RWPE2 (cell line): Measurements from ENCODE around the gene PSEN1.

Experiments used
- ATAC-seq: fragments of 200-7000 bp; cut with Tn5 transposase; 3 replicates; pipeline ENCODE4 v1.9.1; 2021; ENCODE audit warnings: low read depth
- DNase-seq: peaks from one replicate; pipeline ENCODE4 v3.0.0-alpha.2; 2020; ENCODE audit warnings: low spot score
- H3K27ac ChIP-seq: fragments of 450-650 bp; 2 replicates; pipeline ENCODE4 v1.5.1; 2017; ENCODE audit warnings: mild to moderate bottlenecking; ENCODE audit not compliant: poor library complexity, severe bottlenecking
- H3K27me3 ChIP-seq: fragments of 250-450 bp; sonication (Bioruptor Pico); 2 replicates; pipeline ENCODE4 v1.5.1; 2021; ENCODE audit warnings: mild to moderate bottlenecking, moderate library complexity; ENCODE audit not compliant: insufficient read depth, poor library complexity, severe bottlenecking
- H3K36me3 ChIP-seq: fragments of 250-450 bp; sonication (Bioruptor Pico); 2 replicates; pipeline ENCODE4 v1.5.1; 2020; ENCODE audit warnings: low read depth, mild to moderate bottlenecking, moderate library complexity
- H3K4me1 ChIP-seq: fragments of 250-450 bp; sonication (Bioruptor Pico); 2 replicates; pipeline ENCODE4 v1.5.1; 2021; ENCODE audit warnings: mild to moderate bottlenecking, moderate library complexity; ENCODE audit not compliant: insufficient read depth, poor library complexity, severe bottlenecking
- H3K4me3 ChIP-seq: fragments of 250-450 bp; sonication (Bioruptor Pico); 2 replicates; pipeline ENCODE4 v1.5.1; 2021; ENCODE audit warnings: mild to moderate bottlenecking, moderate library complexity; ENCODE audit not compliant: severe bottlenecking
- H3K9me3 ChIP-seq: fragments of 250-450 bp; sonication (Bioruptor Pico); 2 replicates; pipeline ENCODE4 v1.5.1; 2021; ENCODE audit warnings: mild to moderate bottlenecking, moderate library complexity; ENCODE audit not compliant: severe bottlenecking
- CTCF ChIP-seq: fragments of 450-650 bp; IDR thresholded peaks from one replicate; pipeline ENCODE4 v1.5.1; 2017; ENCODE audit warnings: mild to moderate bottlenecking, moderate library complexity; ENCODE audit not compliant: poor library complexity, severe bottlenecking

The PSEN1 gene

GRCh38 chr14:73250781-73251500, 114.6 kb downstream of the PSEN1 start:
- no peak for TF ChIP-seq CTCF
- DNase-seq (peak; percentile 75), ATAC-seq (no peak)
- Histone ChIP-seq H3K36me3 (no peaks in the 10 kb centered on the region), H3K4me3 (no peak overlapping the region), H3K4me1 (peaks cover 6% of the 10 kb centered on the region), H3K27me3 (no peaks in the 10 kb centered on the region), H3K27ac (no peak overlapping the region), H3K9me3 (no peaks in the 10 kb centered on the region)

GRCh38 chr14:73251516-73252215, 115.4 kb downstream of the PSEN1 start:
- H3K27me3 ChIP-seq, result no peaks in the 10 kb centered on the region
- H3K4me1 ChIP-seq, result peaks cover 6% of the 10 kb centered on the region
- no peak for ATAC-seq
- no peak for TF ChIP-seq CTCF
- DNase-seq, result peak; percentile 72
- H3K9me3 ChIP-seq, result no peaks in the 10 kb centered on the region
- H3K27ac ChIP-seq, result no peak overlapping the region
- no peak overlapping the region for H3K4me3 ChIP-seq
- H3K36me3 ChIP-seq, result no peaks in the 10 kb centered on the region

- ATAC-seq, result no peak
- H3K36me3 ChIP-seq, result no peaks in the 10 kb centered on the region
- no peaks in the 10 kb centered on the region for H3K27me3 ChIP-seq
- DNase-seq, result peak; percentile 78
- H3K4me3 ChIP-seq, result no peak overlapping the region
- H3K9me3 ChIP-seq, result no peaks in the 10 kb centered on the region
- no peak overlapping the region for H3K27ac ChIP-seq
- peaks cover 3% of the 10 kb centered on the region for H3K4me1 ChIP-seq
- TF ChIP-seq CTCF, result no peak
Measured at GRCh38 chr14:73252491-73253322, 116.4 kb downstream of the PSEN1 start.

GRCh38 chr14:73253323-73253610, 117.0 kb downstream of the PSEN1 start:
- peaks cover 1% of the 10 kb centered on the region for H3K4me1 ChIP-seq
- DNase-seq (no peak), ATAC-seq (no peak)
- no peaks in the 10 kb centered on the region for H3K9me3 ChIP-seq
- no peak overlapping the region for H3K27ac ChIP-seq
- H3K36me3 ChIP-seq, result no peaks in the 10 kb centered on the region
- no peaks in the 10 kb centered on the region for H3K27me3 ChIP-seq
- TF ChIP-seq CTCF, result no peak
- no peak overlapping the region for H3K4me3 ChIP-seq
